HUDEP-2 (cell line): ENCODE results near the gene CCNYL1.

ENCODE experiments used
- DNase-seq, 76 experiments: peaks; one replicate each; lab custom pipeline; 2025; ENCODE audit not compliant: unreplicated experiment in 76 of 76; lab: John Stamatoyannopoulos, UW

The CCNYL1 gene

DNA sequence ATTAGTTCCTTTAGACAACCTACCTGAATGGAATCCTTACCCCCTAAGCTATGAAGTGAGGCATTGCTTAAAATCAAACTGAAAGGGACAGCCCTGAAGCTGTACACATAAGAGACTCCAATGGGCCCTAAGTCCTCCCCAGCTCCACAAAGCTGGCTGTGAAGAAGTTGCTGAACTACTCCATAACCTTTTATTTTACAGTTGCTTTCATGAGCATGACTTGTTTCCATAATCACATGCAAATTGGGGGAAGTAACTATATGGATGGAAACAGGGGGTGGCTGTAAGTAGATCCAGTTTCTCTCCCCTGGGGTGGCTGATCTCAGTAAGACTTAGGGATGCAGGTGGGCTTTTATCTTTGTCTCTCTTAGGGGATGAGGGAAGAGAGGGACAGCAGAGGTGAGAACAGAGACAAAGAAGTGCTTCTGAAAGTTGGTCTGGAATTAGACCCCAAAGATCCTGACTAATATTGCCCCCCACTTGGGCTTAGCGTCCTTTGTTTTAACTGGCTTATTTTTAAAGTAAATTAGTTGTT is 52.7 kb downstream of the CCNYL1 start:
- no peak for DNase-seq

DNA sequence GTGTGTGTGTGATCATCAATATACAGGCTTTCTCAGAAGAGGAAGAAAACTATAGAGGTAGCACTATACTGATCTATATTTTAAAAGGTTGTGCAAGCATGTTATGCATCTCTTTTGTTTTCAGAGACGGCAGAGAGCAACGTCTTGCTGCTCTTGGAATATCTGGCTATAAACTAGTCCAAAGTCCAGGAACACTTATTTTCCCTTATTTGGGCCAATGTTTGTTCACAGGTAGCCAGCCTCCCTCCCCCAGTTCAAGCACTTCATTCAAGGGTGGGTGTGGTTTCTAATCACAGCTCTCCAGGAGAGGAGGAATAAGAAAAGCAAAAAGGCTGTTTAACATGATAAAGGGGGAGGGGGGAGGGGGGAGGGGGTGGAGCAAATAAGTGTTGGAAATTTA is 54.1 kb downstream of the CCNYL1 start:
- peak in 65 of 76 experiments; percentile 6 to 78 (median 40) for DNase-seq

GRCh38 chr2:207766041-207766551 is 54.7 kb downstream of the CCNYL1 start:
- DNase-seq: peak in 38 of 76 experiments; percentile 3 to 72 (median 36)

DNA sequence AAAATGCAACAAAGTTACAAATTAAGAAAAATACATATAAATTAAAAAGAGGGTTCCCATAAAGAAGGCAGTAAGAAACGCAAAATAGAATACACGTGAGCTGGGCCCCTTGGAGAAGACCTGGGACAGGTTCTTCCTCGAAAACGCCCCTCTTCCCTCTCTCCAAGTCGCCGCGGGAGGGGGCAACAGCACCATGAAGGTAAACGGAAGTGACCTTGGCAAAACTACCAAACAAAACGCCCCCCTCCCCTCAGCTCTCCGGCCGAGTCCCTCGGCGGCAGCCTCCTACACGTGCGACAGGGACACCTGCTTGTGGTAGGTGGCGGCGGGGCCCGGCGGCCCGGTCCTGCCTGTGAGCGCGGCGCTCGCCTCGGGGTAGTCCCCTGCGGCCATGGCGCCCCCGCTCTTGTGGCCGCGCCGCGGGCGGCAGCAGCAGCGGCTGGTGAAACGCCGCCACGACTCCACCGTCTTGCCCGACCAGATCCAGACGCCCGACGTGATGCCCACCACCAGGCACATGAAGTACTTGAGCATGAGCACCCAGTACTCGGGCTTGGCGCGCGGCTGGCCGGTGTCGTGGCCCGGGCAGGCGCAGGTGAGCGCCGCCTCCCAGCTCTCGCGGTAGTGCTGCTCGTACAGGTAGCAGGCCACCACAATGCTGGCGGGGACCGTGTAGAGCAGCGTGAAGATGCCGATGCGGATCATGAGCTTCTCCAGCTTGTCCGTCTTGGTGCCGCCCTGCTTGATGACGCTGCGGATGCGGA is 55.4 kb downstream of the CCNYL1 start:
- DNase-seq: no peak

DNA sequence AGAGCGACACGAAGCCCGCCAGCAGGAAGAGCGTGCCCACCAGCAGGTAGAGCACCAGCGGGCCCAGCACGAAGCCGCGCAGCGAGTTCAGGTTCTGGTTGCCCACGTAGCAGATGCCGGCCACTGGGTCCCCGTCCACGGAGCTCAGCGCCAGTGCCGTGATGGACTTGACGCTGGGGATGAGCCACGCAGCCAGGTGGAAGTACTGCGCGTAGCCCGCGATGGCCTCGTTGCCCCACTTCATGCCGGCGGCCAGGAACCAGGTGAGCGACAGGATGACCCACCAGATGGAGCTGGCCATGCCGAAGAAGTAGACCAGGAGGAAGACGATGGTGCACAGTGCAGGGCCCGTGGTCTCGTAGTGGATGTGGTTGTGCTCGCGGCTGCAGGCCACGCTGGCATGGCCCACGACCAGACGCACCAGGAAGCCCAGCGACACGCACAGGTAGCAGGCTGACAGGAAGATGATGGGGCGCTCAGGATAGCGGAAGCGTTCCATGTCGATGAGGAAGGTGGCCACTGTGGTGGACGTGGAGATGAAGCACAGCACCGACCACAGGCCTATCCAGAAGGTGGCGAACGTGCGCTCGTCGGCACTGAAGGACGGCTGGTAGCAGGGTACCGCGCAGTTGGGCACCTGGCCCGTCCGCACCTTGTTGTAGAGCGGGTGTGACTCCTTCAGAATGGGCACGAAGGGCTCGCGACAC is 56.2 kb downstream of the CCNYL1 start:
- DNase-seq: peak in 5 of 76 experiments; percentile 6 to 14 (median 7)

GRCh38 chr2:207768168-207768865 is 56.9 kb downstream of the CCNYL1 start:
- DNase-seq: peak in 45 of 76 experiments; percentile 11 to 56 (median 36)

- DNase-seq: peak in 34 of 76 experiments; percentile 3 to 54 (median 28)
Observed at GRCh38 chr2:207768866-207769596, 57.6 kb downstream of the CCNYL1 start.

DNA sequence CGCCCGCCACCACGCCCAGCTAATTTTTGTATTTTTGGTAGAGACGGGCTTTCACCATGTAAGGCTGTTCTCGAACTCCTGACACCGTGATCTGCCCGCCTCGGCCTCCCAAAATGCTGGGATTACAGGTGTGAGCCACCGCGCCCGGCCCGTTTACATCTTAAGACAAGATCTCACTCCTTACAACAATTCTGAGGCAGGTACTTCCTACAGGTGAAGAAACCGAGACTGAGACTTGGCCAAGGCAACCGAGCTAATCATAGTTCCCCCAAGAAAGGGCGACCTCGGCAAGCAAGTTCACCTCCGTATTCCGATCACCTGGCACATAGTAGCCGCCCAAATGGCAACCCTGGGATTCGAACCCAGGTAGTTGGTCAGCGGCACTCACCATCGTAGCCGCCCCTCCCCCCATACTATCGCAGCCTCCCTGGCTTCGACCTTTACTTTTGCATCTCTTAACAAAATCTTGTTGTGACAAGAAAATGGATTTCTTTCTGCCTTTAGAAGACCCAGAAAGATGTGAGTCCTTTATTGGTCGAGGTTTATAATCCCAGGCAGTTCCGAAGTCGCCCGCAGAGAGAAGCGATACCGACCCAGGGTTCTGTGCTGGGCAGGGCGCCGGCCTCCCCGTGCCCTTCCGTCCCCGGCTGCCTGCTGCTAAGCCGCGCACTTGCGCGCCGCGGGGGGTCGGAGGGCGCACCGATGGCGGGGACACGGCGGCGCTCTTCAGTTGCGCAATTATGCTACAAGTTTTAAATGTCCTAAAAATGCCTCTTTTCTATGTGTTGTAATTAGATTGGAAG is 59.4 kb downstream of the CCNYL1 start:
- DNase-seq: no peak

GRCh38 chr2:207771421-207771820 is 60.0 kb downstream of the CCNYL1 start:
- DNase-seq: no peak

DNA sequence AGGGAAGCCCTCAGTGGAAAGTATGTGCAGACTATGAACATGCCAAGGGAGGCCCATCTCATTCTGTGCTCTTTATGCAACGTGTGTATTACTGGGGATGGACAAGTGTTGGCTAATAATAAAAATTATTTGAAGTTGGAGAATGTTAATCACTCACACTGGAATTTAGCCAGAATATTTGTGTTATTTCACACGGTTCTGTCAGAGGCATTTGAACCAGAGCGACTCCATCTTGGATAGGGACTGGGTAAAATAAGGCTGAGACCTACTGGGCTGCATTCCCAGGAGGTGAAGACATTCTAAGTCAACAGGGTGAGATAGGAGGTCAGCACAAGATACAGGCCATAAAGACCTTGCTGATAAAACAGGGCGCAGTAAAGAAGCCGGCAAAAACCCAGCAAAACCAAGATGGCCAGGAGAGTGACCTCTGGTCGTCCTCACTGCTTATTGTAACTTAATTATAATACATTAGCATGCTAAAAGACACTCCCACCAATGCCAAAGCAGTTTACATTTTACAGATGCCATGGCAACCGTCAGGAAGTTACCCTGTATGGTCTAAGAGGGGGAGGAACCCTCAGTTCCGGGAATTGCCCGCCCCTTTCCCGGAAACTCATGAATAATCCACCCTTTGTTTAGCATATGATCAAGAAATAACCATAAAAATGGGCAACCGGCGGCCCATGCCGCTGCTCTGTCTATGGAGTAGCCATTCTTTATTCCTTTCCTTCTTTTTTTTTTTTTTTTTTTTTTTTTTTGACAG is 60.8 kb downstream of the CCNYL1 start:
- peak in 37 of 76 experiments; percentile 4 to 61 (median 20) for DNase-seq

GRCh38 chr2:207772844-207773205 is 61.4 kb downstream of the CCNYL1 start:
- no peak for DNase-seq

DNA sequence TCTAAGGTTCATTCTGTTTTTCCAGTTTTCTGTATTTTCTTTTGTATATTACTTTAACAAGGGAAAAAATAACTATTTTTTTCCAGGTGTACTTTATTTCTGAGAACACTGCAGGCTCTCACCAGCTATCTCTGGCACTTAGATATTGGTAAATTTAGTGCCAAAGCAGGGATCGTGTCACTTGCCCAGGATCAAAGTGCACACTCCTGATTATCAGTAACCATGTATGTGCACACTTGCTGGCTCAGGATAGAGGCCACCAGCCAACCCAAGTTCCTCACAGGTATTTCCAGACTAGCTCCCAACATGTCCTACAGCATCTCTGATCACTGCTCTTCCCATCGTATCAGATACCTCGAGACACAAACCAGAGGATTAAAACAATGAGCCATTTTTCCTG is 64.0 kb downstream of the CCNYL1 start:
- DNase-seq: no peak

DNA sequence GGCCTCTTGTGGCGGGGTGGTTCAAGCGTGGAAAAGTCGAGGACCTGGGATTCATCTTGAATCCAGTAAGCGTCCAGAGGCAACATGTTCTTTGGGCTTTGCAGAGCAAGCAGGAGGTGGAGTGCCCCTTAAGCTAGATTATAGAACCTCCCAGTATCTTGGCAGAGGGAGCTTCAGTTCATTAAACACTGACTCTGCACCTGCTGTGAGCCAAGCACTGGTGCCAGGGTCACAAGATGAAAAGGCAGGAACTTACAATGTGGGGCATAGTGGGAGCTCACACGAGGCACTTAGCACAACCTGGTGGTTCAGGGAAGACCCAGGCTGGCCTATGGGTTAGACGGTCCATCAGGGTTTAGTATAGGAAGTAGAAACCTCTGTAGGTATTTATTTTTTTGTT is 65.7 kb downstream of the CCNYL1 start:
- no peak for DNase-seq

GRCh38 chr2:207778298-207778882 is 67.0 kb downstream of the CCNYL1 start:
- no peak for DNase-seq

DNA sequence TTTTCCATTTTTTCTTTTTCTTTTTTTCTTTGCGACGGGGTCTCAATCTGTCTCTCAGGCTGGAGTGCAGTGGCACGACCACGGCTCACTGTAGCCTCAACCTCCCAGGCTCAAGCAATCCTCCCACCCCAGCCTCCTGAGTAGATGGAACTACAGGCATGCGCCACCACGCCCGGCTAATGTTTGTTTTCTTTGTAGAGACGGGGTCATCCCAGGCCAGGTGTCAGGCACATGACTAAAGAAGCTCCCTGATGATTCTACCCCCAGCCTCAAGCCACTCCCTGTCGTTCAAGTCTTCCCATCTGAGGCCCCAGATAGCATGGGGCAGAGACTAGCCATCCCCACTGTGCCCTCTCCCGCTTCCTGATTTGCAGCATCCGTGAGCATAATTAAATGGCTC is 68.1 kb downstream of the CCNYL1 start:
- DNase-seq: no peak

- DNase-seq: no peak
Observed at GRCh38 chr2:207782238-207783030, 71.0 kb downstream of the CCNYL1 start.

DNA sequence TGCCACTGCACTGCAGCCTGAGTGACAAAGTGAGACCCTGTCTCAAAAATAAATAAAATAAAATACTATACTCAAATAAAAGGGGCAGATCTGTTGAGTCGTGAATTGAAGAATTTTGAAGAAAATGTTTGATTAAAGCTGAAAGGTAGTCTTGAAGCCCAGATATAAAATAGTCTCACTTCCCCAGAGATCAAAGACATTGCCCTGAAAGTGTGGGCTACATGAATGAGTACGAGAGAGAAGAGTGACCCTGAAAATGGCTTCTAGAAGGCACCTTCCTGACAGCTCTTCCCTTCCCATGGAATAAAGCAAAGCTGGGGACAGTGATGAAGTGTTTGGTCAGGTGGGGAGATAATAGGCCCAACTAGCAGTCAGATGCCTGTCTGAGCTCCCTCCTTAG is 72.1 kb downstream of the CCNYL1 start:
- no peak for DNase-seq

- no peak for DNase-seq
Observed at GRCh38 chr2:207784898-207785297, 73.5 kb downstream of the CCNYL1 start.
